Right lung (tissue), 5 donors: ENCODE measurements around the gene METTL2B. TPM values are rescaled to one million over a fixed set of nuclear protein-coding genes. Genes with fewer than 3 reads are reported as not detected.
"Not testable (repeated sequence)": the region's sequence is repeated elsewhere in the genome, so short reads cannot be mapped to it uniquely, and the experiment has no call there.

Experiments used
- DNase-seq, 2 donors: peaks; one replicate each; pipeline ENCODE4 v3.0.0-alpha.2; 2013
- polyA plus RNA-seq, 5 donors: library from polyadenylated mRNA; unstranded; fragments of 120-200 nt; gene quantifications; one replicate each; pipeline versions ENCODE4 v1.2.1 to v1.2.3, GENCODE V29; 2013; ENCODE audit warnings: inconsistent platforms in 1 of 5, low replicate concordance in 1 of 5; ENCODE audit not compliant: insufficient read length in 5 of 5, insufficient read depth in 1 of 5

Gene METTL2B
- polyA plus RNA-seq, 5 donors: 24.7 to 32.4 (median 28.4) TPM

- peak; percentile 13 to 26 for DNase-seq
These were observed 46.8 kb downstream of the METTL2B start for GRCh38 chr7:128523226-128523931.

- DNase-seq: not testable (repeated sequence)
These were observed 47.5 kb downstream of the METTL2B start for GRCh38 chr7:128523932-128524524.

- not testable (repeated sequence) for DNase-seq
These were observed 49.0 kb downstream of the METTL2B start for GRCh38 chr7:128525584-128525983.

GRCh38 chr7:128526062-128526466 is 49.5 kb downstream of the METTL2B start:
- not testable (repeated sequence) for DNase-seq

GRCh38 chr7:128529191-128529590 is 52.6 kb downstream of the METTL2B start:
- DNase-seq: not testable (repeated sequence)

- peak in 1 of 2 donors; percentile 14 for DNase-seq
These were observed 53.7 kb downstream of the METTL2B start for GRCh38 chr7:128530121-128530854.

GRCh38 chr7:128530855-128531104 is 54.2 kb downstream of the METTL2B start:
- DNase-seq: no peak

- DNase-seq: peak; percentile 82 to 85
These were observed 54.8 kb downstream of the METTL2B start for GRCh38 chr7:128531105-128531954.

- DNase-seq: not testable (repeated sequence)
These were observed 55.5 kb downstream of the METTL2B start for GRCh38 chr7:128531955-128532478.

- not testable (repeated sequence) for DNase-seq
These were observed 56.4 kb downstream of the METTL2B start for GRCh38 chr7:128532956-128533355.

- not testable (repeated sequence) for DNase-seq
These were observed 60.9 kb downstream of the METTL2B start for GRCh38 chr7:128537410-128537809.

GRCh38 chr7:128542530-128542929 is 66.0 kb downstream of the METTL2B start:
- DNase-seq: not testable (repeated sequence)

GRCh38 chr7:128543300-128543699 is 66.8 kb downstream of the METTL2B start:
- DNase-seq: not testable (repeated sequence)

- not testable (repeated sequence) for DNase-seq
These were observed 69.8 kb downstream of the METTL2B start for GRCh38 chr7:128546319-128546851.

GRCh38 chr7:128550920-128551319 is 74.4 kb downstream of the METTL2B start:
- no peak for DNase-seq

GRCh38 chr7:128554394-128554793 is 77.8 kb downstream of the METTL2B start:
- DNase-seq: not testable (repeated sequence)

Other genes with a start within 250 kb of the METTL2B start
- under 1 TPM in 4 of 5 donors, not detected in 1; 0.04 to 0.07 (median 0.06) TPM for gene LEP, start 235.5 kb upstream of the METTL2B start, polyA plus RNA-seq
- gene RBM28, start 132.8 kb upstream of the METTL2B start, polyA plus RNA-seq: 10 to 100 TPM; 44.5 to 59.4 (median 57.6) TPM
- gene PRRT4, start 115.1 kb upstream of the METTL2B start, polyA plus RNA-seq: 1 to 10 TPM; 1.8 to 5.8 (median 2.9) TPM
- gene IMPDH1, start 66.8 kb upstream of the METTL2B start, polyA plus RNA-seq: 10 to 100 TPM; 32.9 to 48.1 (median 37.4) TPM
- gene HILPDA, start 20.9 kb upstream of the METTL2B start, polyA plus RNA-seq: 10 to 100 TPM; 26.6 to 34.8 (median 32.8) TPM
- gene GARIN1A, start 195.5 kb downstream of the METTL2B start, polyA plus RNA-seq: 1 to 10 TPM; 1.8 to 3.4 (median 2.4) TPM